ENCODE data around the gene CNOT1. TPM values are rescaled to one million over a fixed set of nuclear protein-coding genes. Genes with fewer than 3 reads are reported as not detected.

Gene CNOT1
- total RNA-seq, 1 experiment from 2014 or later: 299 TPM

DNA sequence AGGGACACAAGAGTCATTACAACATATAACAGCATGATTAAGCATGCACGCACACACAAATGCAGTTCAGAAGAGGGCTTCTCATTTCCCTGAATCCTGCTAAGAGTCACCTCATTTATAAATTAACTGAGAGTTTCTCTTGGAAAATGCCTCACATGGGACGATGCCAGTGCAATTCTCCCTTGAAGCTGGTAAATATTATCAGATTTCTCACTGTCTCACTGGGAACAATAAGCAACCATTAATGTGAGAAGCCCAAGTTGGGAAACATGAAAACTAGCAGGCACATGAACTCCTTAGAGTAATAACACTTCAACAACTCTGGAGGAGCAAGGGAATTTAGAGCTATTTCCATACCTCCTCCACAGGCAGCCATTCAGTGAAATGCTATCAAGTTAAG, 87.9 kb downstream of the CNOT1 start:
- intact Hi-C loops (cut with micrococcal nuclease; ENCODE audit: unreplicated experiment): no loop called here
- no TSS peak for BruUV-seq (replicated peaks)
- no peak overlapping the region for H3K27ac Mint-ChIP-seq (ENCODE audit: unreplicated experiment)
- no peak overlapping the region for H3K4me3 Mint-ChIP-seq (ENCODE audit: low read depth, unreplicated experiment)
- H3K4me1 Mint-ChIP-seq (ENCODE audit: low read depth, unreplicated experiment): no peaks in the 10 kb centered on the region
- DNase-seq: no peak
- H3K9me3 Mint-ChIP-seq (ENCODE audit: low read depth, unreplicated experiment): no peaks in the 10 kb centered on the region
- H3K27me3 Mint-ChIP-seq (ENCODE audit: unreplicated experiment): no peaks in the 10 kb centered on the region
- peaks cover 86% of the 10 kb centered on the region for H3K36me3 Mint-ChIP-seq (ENCODE audit: insufficient read depth, unreplicated experiment)
- no peak for TF ChIP-seq CTCF (IDR thresholded peaks at IDR 0.05; ENCODE audit: unreplicated experiment)
- CTCF ChIA-PET: no interaction called here

GRCh38 chr16:58537124-58537906, 92.3 kb downstream of the CNOT1 start:
- Mint-ChIP-seq H3K9me3 (ENCODE audit: low read depth, unreplicated experiment) (no peaks in the 10 kb centered on the region), H3K4me1 (ENCODE audit: low read depth, unreplicated experiment) (no peaks in the 10 kb centered on the region), H3K4me3 (ENCODE audit: low read depth, unreplicated experiment) (no peak overlapping the region), H3K27me3 (ENCODE audit: unreplicated experiment) (no peaks in the 10 kb centered on the region), H3K36me3 (ENCODE audit: insufficient read depth, unreplicated experiment) (peaks cover 91% of the 10 kb centered on the region), H3K27ac (ENCODE audit: unreplicated experiment) (no peak overlapping the region)
- no peak for DNase-seq
- intact Hi-C loops (cut with micrococcal nuclease; ENCODE audit: unreplicated experiment): no loop called here
- CTCF ChIA-PET: interaction anchor here (0.6 to 1.0 kb wide), 2 partner anchors 42 to 123 kb away, joined by 3 to 5 read pairs; no protein-coding TSS in a partner anchor
- no TSS peak for BruUV-seq (replicated peaks)
- no peak for TF ChIP-seq CTCF (IDR thresholded peaks at IDR 0.05; ENCODE audit: unreplicated experiment)

DNA sequence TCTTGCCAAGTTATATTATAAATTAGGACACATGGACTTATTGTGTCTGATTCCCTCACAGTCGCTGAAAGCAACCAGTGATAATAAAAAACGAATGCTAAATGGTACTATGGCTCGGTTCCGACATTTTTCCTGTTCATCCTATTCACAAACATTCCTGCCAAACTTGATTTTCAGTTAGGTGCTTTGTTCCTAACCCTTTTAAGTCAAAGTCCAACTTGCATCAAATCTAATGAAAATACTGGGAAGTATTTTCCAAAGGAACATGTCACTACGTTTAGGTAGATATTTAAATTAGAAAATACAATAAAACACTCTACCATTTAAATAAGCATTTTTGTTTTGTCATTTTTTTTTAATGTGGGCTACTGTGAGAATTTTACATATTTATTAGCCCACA, 93.3 kb downstream of the CNOT1 start:
- Mint-ChIP-seq H3K36me3 (ENCODE audit: insufficient read depth, unreplicated experiment) (peaks cover 91% of the 10 kb centered on the region), H3K4me3 (ENCODE audit: low read depth, unreplicated experiment) (no peak overlapping the region), H3K27me3 (ENCODE audit: unreplicated experiment) (no peaks in the 10 kb centered on the region), H3K4me1 (ENCODE audit: low read depth, unreplicated experiment) (no peaks in the 10 kb centered on the region), H3K9me3 (ENCODE audit: low read depth, unreplicated experiment) (no peaks in the 10 kb centered on the region), H3K27ac (ENCODE audit: unreplicated experiment) (no peak overlapping the region)
- intact Hi-C loops (cut with micrococcal nuclease; ENCODE audit: unreplicated experiment): no loop called here
- no peak for DNase-seq
- CTCF ChIA-PET: interaction anchor here (0.6 kb wide), 1 partner anchor 124 kb away, joined by 5 read pairs; no protein-coding TSS in a partner anchor
- BruUV-seq (replicated peaks): no TSS peak
- no peak for TF ChIP-seq CTCF (IDR thresholded peaks at IDR 0.05; ENCODE audit: unreplicated experiment)

DNA sequence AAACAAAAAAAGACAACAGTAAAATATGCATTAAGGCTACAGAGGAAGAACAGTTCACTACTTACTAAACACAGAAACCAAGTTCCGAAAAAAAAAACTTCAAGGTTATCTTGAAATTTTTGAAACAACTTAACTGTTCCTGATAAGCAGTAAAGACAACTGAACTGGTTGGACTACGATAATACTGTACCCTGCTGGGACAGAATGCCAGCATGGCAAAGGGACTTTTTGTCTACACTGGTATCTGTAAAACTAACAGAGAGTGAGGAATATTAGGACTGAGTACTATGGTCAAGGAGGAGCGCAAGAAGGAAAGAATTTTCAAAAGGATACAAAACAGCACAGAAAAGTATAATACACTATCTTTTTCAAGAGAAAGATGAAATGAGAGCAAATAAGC, 94.5 kb downstream of the CNOT1 start:
- TF ChIP-seq CTCF (IDR thresholded peaks at IDR 0.05; ENCODE audit: unreplicated experiment): no peak
- intact Hi-C loops (cut with micrococcal nuclease; ENCODE audit: unreplicated experiment): no loop called here
- no TSS peak for BruUV-seq (replicated peaks)
- CTCF ChIA-PET: no interaction called here
- Mint-ChIP-seq H3K4me3 (ENCODE audit: low read depth, unreplicated experiment) (no peak overlapping the region), H3K27me3 (ENCODE audit: unreplicated experiment) (no peaks in the 10 kb centered on the region), H3K9me3 (ENCODE audit: low read depth, unreplicated experiment) (no peaks in the 10 kb centered on the region), H3K27ac (ENCODE audit: unreplicated experiment) (no peak overlapping the region), H3K36me3 (ENCODE audit: insufficient read depth, unreplicated experiment) (peaks cover 91% of the 10 kb centered on the region), H3K4me1 (ENCODE audit: low read depth, unreplicated experiment) (no peaks in the 10 kb centered on the region)
- DNase-seq: no peak

Measured in Calu3 (cell line).